ENCODE results near the gene GAS7.

DNA sequence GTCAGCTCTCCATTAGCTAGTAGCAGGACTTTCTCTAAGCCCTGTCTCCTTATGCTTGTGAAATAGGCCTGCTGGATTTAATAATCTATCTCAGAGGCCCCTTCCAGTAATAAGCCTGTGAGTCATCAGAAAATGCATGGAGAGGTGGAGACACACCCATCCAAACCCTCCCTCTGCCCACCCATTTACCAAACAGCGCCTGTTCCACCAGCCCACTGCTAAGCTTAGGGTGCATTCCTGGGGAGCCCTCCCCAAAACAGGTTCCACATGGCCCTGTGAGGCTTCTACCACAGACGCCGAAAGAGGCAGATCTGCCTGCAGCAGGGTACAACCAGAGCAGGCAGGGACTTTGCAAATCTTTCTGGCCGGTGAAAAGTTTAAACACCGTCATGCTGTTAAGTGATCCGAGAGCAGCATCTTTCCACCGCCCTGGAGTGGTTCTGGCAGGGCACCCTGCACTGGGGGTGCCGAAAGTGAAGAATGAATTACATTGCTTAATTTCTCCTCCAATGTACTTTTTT is 99.3 kb downstream of the GAS7 start:
- TF ChIP-seq, protein P1, sequence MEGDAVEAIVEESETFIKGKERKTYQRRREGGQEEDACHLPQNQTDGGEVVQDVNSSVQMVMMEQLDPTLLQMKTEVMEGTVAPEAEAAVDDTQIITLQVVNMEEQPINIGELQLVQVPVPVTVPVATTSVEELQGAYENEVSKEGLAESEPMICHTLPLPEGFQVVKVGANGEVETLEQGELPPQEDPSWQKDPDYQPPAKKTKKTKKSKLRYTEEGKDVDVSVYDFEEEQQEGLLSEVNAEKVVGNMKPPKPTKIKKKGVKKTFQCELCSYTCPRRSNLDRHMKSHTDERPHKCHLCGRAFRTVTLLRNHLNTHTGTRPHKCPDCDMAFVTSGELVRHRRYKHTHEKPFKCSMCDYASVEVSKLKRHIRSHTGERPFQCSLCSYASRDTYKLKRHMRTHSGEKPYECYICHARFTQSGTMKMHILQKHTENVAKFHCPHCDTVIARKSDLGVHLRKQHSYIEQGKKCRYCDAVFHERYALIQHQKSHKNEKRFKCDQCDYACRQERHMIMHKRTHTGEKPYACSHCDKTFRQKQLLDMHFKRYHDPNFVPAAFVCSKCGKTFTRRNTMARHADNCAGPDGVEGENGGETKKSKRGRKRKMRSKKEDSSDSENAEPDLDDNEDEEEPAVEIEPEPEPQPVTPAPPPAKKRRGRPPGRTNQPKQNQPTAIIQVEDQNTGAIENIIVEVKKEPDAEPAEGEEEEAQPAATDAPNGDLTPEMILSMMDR (IDR thresholded peaks at IDR 0.05; ENCODE audit: low read length), result no peak
- no peak for TF ChIP-seq EZH2 (IDR thresholded peaks at IDR 0.05; ENCODE audit: borderline replicate concordance, low read length)
